HepG2 (cell line): ENCODE data around the gene NGEF. TPM values are rescaled to one million over a fixed set of nuclear protein-coding genes. Genes with fewer than 3 reads are reported as not detected.

Experiments
- BATF2 ChIP-seq: sonication (generic); formaldehyde crosslinking; IDR thresholded peaks from 2 replicates; pipeline ENCODE4 v1.8.0; 2022; ENCODE audit warnings: mild to moderate bottlenecking, missing genetic modification reagents, moderate library complexity
- CBX2 ChIP-seq, 2 experiments: fragments of 200-600 bp in 1 of 2; sonication (generic); formaldehyde crosslinking in 1 of 2; IDR thresholded peaks; 2 replicates each; pipeline versions ENCODE4 v1.7.0 to v1.8.1; 2018 to 2022; ENCODE audit warnings: low read depth in 2 of 2, low read length in 1 of 2, mild to moderate bottlenecking in 1 of 2, missing genetic modification reagents in 1 of 2
- CHCHD3 ChIP-seq: sonication (generic); formaldehyde crosslinking; IDR thresholded peaks from 2 replicates; pipeline ENCODE4 v1.8.0; 2022; ENCODE audit warnings: mild to moderate bottlenecking, missing genetic modification reagents, moderate library complexity
- DR1 ChIP-seq: sonication (generic); formaldehyde crosslinking; IDR thresholded peaks from 2 replicates; pipeline ENCODE4 v1.8.0; 2021; ENCODE audit warnings: mild to moderate bottlenecking, missing genetic modification reagents, inconsistent platforms
- HDAC1 ChIP-seq: sonication (generic); formaldehyde crosslinking; IDR thresholded peaks from 2 replicates; pipeline ENCODE4 v1.5.1; 2020; ENCODE audit warnings: mild to moderate bottlenecking, missing genetic modification reagents
- HNRNPLL ChIP-seq: fragments of 200-400 bp; formaldehyde crosslinking; IDR thresholded peaks from 2 replicates; pipeline ENCODE4 v1.6.1; 2017; ENCODE audit warnings: mild to moderate bottlenecking, low read depth, low read length; ENCODE audit not compliant: poor library complexity, severe bottlenecking
- KAT8 ChIP-seq: IDR thresholded peaks from 2 replicates; pipeline ENCODE4 v1.6.1; 2016; ENCODE audit warnings: missing genetic modification reagents, missing compliant biosample characterization
- KDM1A ChIP-seq: IDR thresholded peaks from 2 replicates; pipeline ENCODE4 v1.6.1; 2016; ENCODE audit warnings: missing compliant biosample characterization
- KDM5B ChIP-seq: sonication (generic); formaldehyde crosslinking; IDR thresholded peaks from 2 replicates; pipeline ENCODE4 v1.4.0; 2020; ENCODE audit warnings: missing genetic modification reagents, mild to moderate bottlenecking, borderline replicate concordance
- NAIF1 ChIP-seq: sonication (generic); formaldehyde crosslinking; IDR thresholded peaks from 2 replicates; pipeline ENCODE4 v1.5.0; 2020; ENCODE audit warnings: mild to moderate bottlenecking, missing genetic modification reagents, borderline replicate concordance
- PHF5A ChIP-seq: IDR thresholded peaks from one replicate; pipeline ENCODE4 v1.6.1; 2018; ENCODE audit warnings: low read depth, missing genetic modification reagents; ENCODE audit not compliant: unreplicated experiment
- POGZ ChIP-seq: sonication (generic); formaldehyde crosslinking; IDR thresholded peaks from 2 replicates; pipeline ENCODE4 v1.4.0; 2020; ENCODE audit warnings: mild to moderate bottlenecking, missing genetic modification reagents
- PREB ChIP-seq: sonication (generic); formaldehyde crosslinking; IDR thresholded peaks from 2 replicates; pipeline ENCODE4 v1.4.0; 2020; ENCODE audit warnings: missing genetic modification reagents
- RXRA ChIP-seq: sonication (generic); formaldehyde crosslinking; IDR thresholded peaks from 2 replicates; pipeline ENCODE4 v1.5.1; 2020; ENCODE audit warnings: missing genetic modification reagents
- SRSF1 ChIP-seq: fragments of 200-400 bp; formaldehyde crosslinking; optimal IDR thresholded peaks from 2 replicates; pipeline ENCODE3; 2017; ENCODE audit warnings: mild to moderate bottlenecking, low read depth, low read length, moderate library complexity
- STAG1 ChIP-seq: sonication (generic); formaldehyde crosslinking; IDR thresholded peaks from 2 replicates; pipeline ENCODE4 v1.4.0; 2020; ENCODE audit warnings: missing genetic modification reagents
- THAP8 ChIP-seq: sonication (generic); formaldehyde crosslinking; IDR thresholded peaks from 2 replicates; pipeline ENCODE4 v1.5.1; 2020; ENCODE audit warnings: missing genetic modification reagents, mild to moderate bottlenecking, borderline replicate concordance
- ZBTB42 ChIP-seq: sonication (generic); formaldehyde crosslinking; IDR thresholded peaks from 2 replicates; pipeline ENCODE4 v1.5.0; 2020; ENCODE audit warnings: mild to moderate bottlenecking, missing genetic modification reagents
- ZKSCAN1 ChIP-seq: fragments of 150-350 bp; IDR thresholded peaks from 2 replicates; pipeline ENCODE4 v1.6.1; 2014; ENCODE audit warnings: low read length
- ZNF121 ChIP-seq: sonication (generic); formaldehyde crosslinking; IDR thresholded peaks from 2 replicates; pipeline ENCODE4 v1.5.0; 2020; ENCODE audit warnings: mild to moderate bottlenecking, missing genetic modification reagents
- ZNF431 ChIP-seq: sonication (generic); formaldehyde crosslinking; IDR thresholded peaks from 2 replicates; pipeline ENCODE4 v1.9.0; 2022; ENCODE audit warnings: missing genetic modification reagents, low read depth, mild to moderate bottlenecking, borderline replicate concordance
- ZNF570 ChIP-seq: sonication (generic); formaldehyde crosslinking; IDR thresholded peaks from 2 replicates; pipeline ENCODE4 v1.4.0; 2020; ENCODE audit warnings: mild to moderate bottlenecking, missing genetic modification reagents, borderline replicate concordance
- ZNF614 ChIP-seq: IDR thresholded peaks from 2 replicates; pipeline ENCODE4 v1.6.1; 2018; ENCODE audit warnings: missing biosample characterization, missing genetic modification reagents, inconsistent platforms, borderline replicate concordance
- ZNF619 ChIP-seq: sonication (generic); formaldehyde crosslinking; IDR thresholded peaks from 2 replicates; pipeline ENCODE4 v1.4.0; 2020; ENCODE audit warnings: mild to moderate bottlenecking, missing genetic modification reagents
- ZNF678 ChIP-seq: sonication (generic); formaldehyde crosslinking; IDR thresholded peaks from 2 replicates; pipeline ENCODE4 v1.4.0; 2020; ENCODE audit warnings: mild to moderate bottlenecking, missing genetic modification reagents
- ZNF724P ChIP-seq: sonication (generic); formaldehyde crosslinking; IDR thresholded peaks from 2 replicates; pipeline ENCODE4 v1.8.0; 2022; ENCODE audit warnings: missing genetic modification reagents, borderline replicate concordance
- ZNF850 ChIP-seq: sonication (generic); formaldehyde crosslinking; conservative IDR thresholded peaks from 2 replicates; pipeline ENCODE4 v1.9.0; 2021; ENCODE audit warnings: mild to moderate bottlenecking, missing genetic modification reagents
- polyA plus RNA-seq, 8 experiments: library from polyadenylated mRNA; depleted of rRNA in 3 of 8; stranded (reverse) in 7 of 8; unstranded in 1 of 8; fragments of >200 nt; fragmentation: Illumina TruSeq in 4 of 8; extraction: Trizol in 4 of 8; gene quantifications; 2 replicates each; pipeline versions ENCODE4 v1.2.1 to v1.2.3, GENCODE V29; 2011 to 2016; ENCODE audit warnings: low read depth in 4 of 8, missing spikeins in 1 of 8, mixed read lengths in 1 of 8; ENCODE audit not compliant: insufficient read depth in 1 of 8
- total RNA-seq, 5 experiments: library from RNA; depleted of rRNA; stranded (reverse); fragments of >200 nt; fragmentation: Illumina TruSeq; extraction: Trizol; gene quantifications; 2 replicates each; pipeline ENCODE4 v1.2.3, GENCODE V29; 2016; ENCODE audit warnings: low read depth in 1 of 5

The NGEF gene
- total and polyA plus RNA-seq, 2 of the 13 experiments (the other 11 are each of a cell fraction or from before 2014, with no cell fraction given): 14.4 to 36.9 TPM

- peak; percentile 50; the same call in 1 of the 2 replicates for TF ChIP-seq RXRA (CRISPR knock-in tag)
- TF ChIP-seq CBX2 (IDR thresholded peaks at IDR 0.05; ENCODE audit: low read depth, low read length): no peak
- TF ChIP-seq CBX2 (CRISPR knock-in tag; IDR thresholded peaks at IDR 0.05; ENCODE audit: low read depth): no peak
- TF ChIP-seq DR1 (CRISPR knock-in tag): no peak
- peak; percentile 95 for TF ChIP-seq PHF5A
- TF ChIP-seq POGZ (CRISPR knock-in tag): peak; percentile 88
- TF ChIP-seq PREB: no peak
- TF ChIP-seq ZNF570 (CRISPR knock-in tag): no peak
- no peak for TF ChIP-seq THAP8 (CRISPR knock-in tag)
- TF ChIP-seq NAIF1 (CRISPR knock-in tag): no peak
- TF ChIP-seq ZKSCAN1: no peak; the same call in 1 of the 2 replicates
- TF ChIP-seq ZBTB42 (CRISPR knock-in tag): no peak
- TF ChIP-seq SRSF1: no peak
- TF ChIP-seq ZNF678 (CRISPR knock-in tag): no peak
- peak; percentile 59 for TF ChIP-seq HDAC1 (CRISPR knock-in tag)
- no peak for TF ChIP-seq ZNF850 (CRISPR knock-in tag)
- TF ChIP-seq ZNF121 (CRISPR knock-in tag): no peak
- no peak for TF ChIP-seq CHCHD3 (CRISPR knock-in tag)
- TF ChIP-seq STAG1 (CRISPR knock-in tag): peak; percentile 29
- TF ChIP-seq BATF2: no peak
- TF ChIP-seq KDM1A (CRISPR knock-in tag): peak; percentile 59; the same call in 1 of the 2 replicates
- TF ChIP-seq ZNF619 (CRISPR knock-in tag): no peak
- no peak for TF ChIP-seq HNRNPLL
- TF ChIP-seq ZNF614 (CRISPR knock-in tag): peak; percentile 98
- no peak for TF ChIP-seq ZNF724P (CRISPR knock-in tag)
- TF ChIP-seq KAT8 (CRISPR knock-in tag): peak; percentile 80
- no peak for TF ChIP-seq KDM5B (CRISPR knock-in tag)
- peak; percentile 79; the same call in 1 of the 2 replicates for TF ChIP-seq ZNF431 (CRISPR knock-in tag)
Observed at GRCh38 chr2:232857158-232857563, 155.9 kb downstream of the NGEF start (continued).
